ENCODE results near the gene ATAD3B. TPM values are rescaled to one million over a fixed set of nuclear protein-coding genes. Genes with fewer than 3 reads are reported as not detected.
"Not testable (repeated sequence)": the region's sequence is repeated elsewhere in the genome, so short reads cannot be mapped to it uniquely, and the experiment has no call there.

Gene ATAD3B
- total and polyA plus RNA-seq, 10 of the 15 experiments (the other 5 are each of a cell fraction or from before 2014, with no cell fraction given), result 0.03 to 38.8 (median 23.8) TPM

DNA sequence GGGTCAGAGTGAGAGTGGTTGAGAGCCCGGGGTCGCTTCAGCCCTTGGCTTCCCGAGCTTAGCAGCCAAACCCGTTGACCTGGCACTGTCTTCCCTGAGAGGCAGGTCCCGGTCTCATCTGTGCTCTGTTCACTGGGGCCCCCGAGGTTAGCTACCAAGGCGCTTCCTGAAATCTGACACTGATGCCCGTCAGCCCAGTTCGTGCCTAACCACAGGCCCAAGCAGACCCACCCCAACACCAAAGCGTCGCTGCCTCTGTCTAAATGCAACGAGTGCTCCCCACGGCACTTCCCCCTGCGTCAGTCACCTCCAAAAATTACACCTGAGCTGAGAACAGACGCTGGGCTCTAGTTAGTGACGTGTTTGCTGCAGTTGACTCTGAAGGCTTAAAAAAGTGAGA, 42.8 kb downstream of the ATAD3B start:
- intact Hi-C loops (cut with micrococcal nuclease; ENCODE audit: unreplicated experiment); H3K4me3 ChIP-seq; H3K4me1 ChIP-seq (ENCODE audit: control insufficient read depth, insufficient read depth, low read length); DNase-seq (ENCODE audit: low read depth, low spot score); H3K4me2 ChIP-seq (ENCODE audit: control insufficient read depth, insufficient read depth); in situ Hi-C loops (cut with MboI); FAIRE-seq; POLR2A ChIA-PET; H3K9me3 ChIP-seq (replicated peaks; ENCODE audit: control insufficient read depth, insufficient read depth, low read length); BruUV-seq (replicated peaks); H3K9ac ChIP-seq (ENCODE audit: control insufficient read depth, insufficient read depth, low read length); H3K27me3 ChIP-seq (replicated peaks in 1 of 2; ENCODE audit: control insufficient read depth in 2 of 2, insufficient read depth in 2 of 2, low read length in 1 of 2); H2AFZ ChIP-seq (ENCODE audit: control insufficient read depth, low read depth, low read length); H4K20me1 ChIP-seq (ENCODE audit: control insufficient read depth, insufficient read depth); H3K27ac ChIP-seq (ENCODE audit: control insufficient read depth, insufficient read depth); RAD21 ChIA-PET (ENCODE audit: unreplicated experiment); SMC1A ChIA-PET (ENCODE audit: uncharacterized antibody, unreplicated experiment); ATAC-seq; H3K36me3 ChIP-seq (ENCODE audit: control insufficient read depth in 2 of 2, insufficient read depth in 2 of 2, low read length in 1 of 2): not testable (repeated sequence)
- CTCF ChIA-PET, result interaction anchor here (1.6 kb wide), 1 partner anchor 9 kb away, joined by 3 read pairs; no protein-coding TSS in a partner anchor
- H3K79me2 ChIP-seq (ENCODE audit: control insufficient read depth, insufficient read depth, low read length), result peaks cover 19% of the 10 kb centered on the region
- WGBS (ENCODE audit: insufficient coverage, insufficient replicate concordance, low lambda C conversion rate, missing lambda C conversion rate), result 77% methylated on average over 16 of the region's 16 CpGs

DNA sequence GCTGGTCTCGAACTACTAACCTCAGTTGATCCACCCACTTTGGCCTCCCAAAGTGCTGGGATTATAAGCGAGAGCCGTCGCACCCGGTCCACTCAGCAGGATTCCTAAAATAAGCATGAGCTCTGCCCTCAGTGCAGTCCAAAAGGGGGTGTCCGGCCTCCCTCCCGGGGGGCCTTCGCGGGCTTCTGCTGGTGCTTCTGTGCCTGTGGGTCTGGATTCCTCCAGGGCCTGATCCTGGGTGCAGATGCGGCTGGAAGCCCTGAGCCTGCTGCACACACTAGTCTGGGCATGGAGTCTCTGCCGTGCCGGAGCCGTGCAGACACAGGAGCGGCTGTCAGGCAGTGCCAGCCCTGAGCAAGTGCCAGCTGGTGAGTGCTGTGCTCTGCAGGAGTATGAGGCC, 45.4 kb downstream of the ATAD3B start:
- BruUV-seq (replicated peaks); H4K20me1 ChIP-seq (ENCODE audit: control insufficient read depth, insufficient read depth); in situ Hi-C loops (cut with MboI); H3K9ac ChIP-seq (ENCODE audit: control insufficient read depth, insufficient read depth, low read length); H3K4me2 ChIP-seq (ENCODE audit: control insufficient read depth, insufficient read depth); SMC1A ChIA-PET (ENCODE audit: uncharacterized antibody, unreplicated experiment); CTCF ChIA-PET; H3K9me3 ChIP-seq (replicated peaks; ENCODE audit: control insufficient read depth, insufficient read depth, low read length); FAIRE-seq; RAD21 ChIA-PET (ENCODE audit: unreplicated experiment); ATAC-seq; H3K4me3 ChIP-seq; POLR2A ChIA-PET; H3K27me3 ChIP-seq (replicated peaks in 1 of 2; ENCODE audit: control insufficient read depth in 2 of 2, insufficient read depth in 2 of 2, low read length in 1 of 2); H3K4me1 ChIP-seq (ENCODE audit: control insufficient read depth, insufficient read depth, low read length); H3K27ac ChIP-seq (ENCODE audit: control insufficient read depth, insufficient read depth); intact Hi-C loops (cut with micrococcal nuclease; ENCODE audit: unreplicated experiment); H2AFZ ChIP-seq (ENCODE audit: control insufficient read depth, low read depth, low read length); DNase-seq (ENCODE audit: low read depth, low spot score): not testable (repeated sequence)
- Histone ChIP-seq H3K36me3 (ENCODE audit: control insufficient read depth in 2 of 2, insufficient read depth in 2 of 2, low read length in 1 of 2) (peaks cover 0 to 13% of the 10 kb centered on the region in 2 experiments; a peak in 2 of 4 replicates), H3K79me2 (ENCODE audit: control insufficient read depth, insufficient read depth, low read length) (peaks cover 12% of the 10 kb centered on the region)
- WGBS (ENCODE audit: insufficient coverage, insufficient replicate concordance, low lambda C conversion rate, missing lambda C conversion rate), result 99% methylated on average over 14 of the region's 14 CpGs
